EH (cell line): ENCODE results near the gene UBASH3A.

Experiments used
- DNase-seq: peaks from one replicate; pipeline ENCODE4 v3.0.0-alpha.2; 2015; ENCODE audit warnings: low read depth

Gene UBASH3A

GRCh38 chr21:42403611-42404231 lies at the start of gene UBASH3A:
Gene UBASH3A, plus strand, starts transcription at chr21:42403902. Its CDS starts 44 bp downstream, at chr21:42403946.
- DNase-seq, result no peak

- no peak for DNase-seq
Measured at GRCh38 chr21:42356046-42356445, 47.7 kb upstream of the UBASH3A start.

GRCh38 chr21:42356650-42357049 lies 47.1 kb upstream of the UBASH3A start:
- DNase-seq, result no peak

GRCh38 chr21:42357307-42357706 lies 46.4 kb upstream of the UBASH3A start:
- no peak for DNase-seq

- DNase-seq, result no peak
Measured at GRCh38 chr21:42358261-42358660, 45.4 kb upstream of the UBASH3A start.

- no peak for DNase-seq
Measured at GRCh38 chr21:42358937-42359336, 44.8 kb upstream of the UBASH3A start.

GRCh38 chr21:42360317-42360716 lies 43.4 kb upstream of the UBASH3A start:
- DNase-seq, result no peak

GRCh38 chr21:42361286-42361685 lies 42.4 kb upstream of the UBASH3A start:
- DNase-seq, result no peak

- DNase-seq, result no peak
Measured at GRCh38 chr21:42362198-42362597, 41.5 kb upstream of the UBASH3A start.

GRCh38 chr21:42362700-42363099 lies 41.0 kb upstream of the UBASH3A start:
- DNase-seq, result no peak

GRCh38 chr21:42363312-42363711 lies 40.4 kb upstream of the UBASH3A start:
- no peak for DNase-seq

- DNase-seq, result no peak
Measured at GRCh38 chr21:42364304-42364865, 39.3 kb upstream of the UBASH3A start.

GRCh38 chr21:42365770-42366169 lies 37.9 kb upstream of the UBASH3A start:
- no peak for DNase-seq

GRCh38 chr21:42366292-42367010 lies 37.3 kb upstream of the UBASH3A start, which contains the start of gene TFF1:
Gene TFF1, minus strand, starts transcription at chr21:42366535. Its CDS starts 40 bp downstream, at chr21:42366495.
- DNase-seq, result no peak

- no peak for DNase-seq
Measured at GRCh38 chr21:42367367-42368165, 36.1 kb upstream of the UBASH3A start.

GRCh38 chr21:42369821-42370220 lies 33.9 kb upstream of the UBASH3A start:
- no peak for DNase-seq

GRCh38 chr21:42370894-42371654 lies 32.6 kb upstream of the UBASH3A start:
- no peak for DNase-seq

- no peak for DNase-seq
Measured at GRCh38 chr21:42373196-42373907, 30.4 kb upstream of the UBASH3A start.

- DNase-seq, result no peak
Measured at GRCh38 chr21:42373908-42374455, 29.7 kb upstream of the UBASH3A start.

- no peak for DNase-seq
Measured at GRCh38 chr21:42374457-42374856, 29.2 kb upstream of the UBASH3A start.
